Activated B cell treated with CpG ODN at 0.5 μM for 24 hours (primary cell): ENCODE results near the gene ERC2. TPM values are rescaled to one million over a fixed set of nuclear protein-coding genes. Genes with fewer than 3 reads are reported as not detected.

Experiments used
- ATAC-seq: fragments of 200-7000 bp; cut with Tn5 transposase; one replicate; pipeline ENCODE4 v1.10.0; 2021; ENCODE audit warnings: low read depth, mild to moderate bottlenecking, moderate library complexity
- CTCF ChIA-PET: fragments of 350-600 bp; sonication (Branson Sonifier 250); formaldehyde crosslinking; loops from one replicate; lab custom pipeline; 2021; ENCODE audit warnings: antibody characterized with exemption; lab: Charles Lee
- POLR2A ChIA-PET: fragments of 350-600 bp; sonication (Branson Sonifier 250); formaldehyde crosslinking; loops from one replicate; lab custom pipeline; 2021; ENCODE audit warnings: antibody characterized with exemption; lab: Charles Lee
- DNase-seq: peaks from one replicate; pipeline ENCODE4 v3.0.0; 2022
- H3K27ac Mint-ChIP-seq: one replicate; pipeline ENCODE4 v1.8.0; 2020; ENCODE audit warnings: mixed read lengths
- H3K27me3 Mint-ChIP-seq: one replicate; pipeline ENCODE4 v1.8.0; 2021; ENCODE audit warnings: mixed read lengths
- H3K36me3 Mint-ChIP-seq: one replicate; pipeline ENCODE4 v1.8.0; 2021; ENCODE audit warnings: low read depth, mixed read lengths
- H3K4me1 Mint-ChIP-seq: one replicate; pipeline ENCODE4 v1.8.0; 2021; ENCODE audit warnings: mixed read lengths
- H3K4me3 Mint-ChIP-seq: one replicate; pipeline ENCODE4 v1.8.0; 2020; ENCODE audit warnings: mild to moderate bottlenecking, mixed read lengths
- H3K9me3 Mint-ChIP-seq: one replicate; pipeline ENCODE4 v1.8.0; 2020; ENCODE audit warnings: mixed read lengths
- CTCF ChIP-seq: fragments of 200-600 bp; IDR thresholded peaks from one replicate; pipeline ENCODE4 v1.8.0; 2022; ENCODE audit warnings: antibody characterized with exemption, mild to moderate bottlenecking
- intact Hi-C: fragments of 100-400 bp; cut with micrococcal nuclease; formaldehyde crosslinking; loops from one replicate; pipeline ENCODE4 v1.15.1; 2024
- total RNA-seq: library from RNA; stranded (reverse); gene quantifications from 2 replicates; pipeline ENCODE4 v1.2.3, GENCODE V29; 2022

Gene ERC2
- total RNA-seq, 1 donor from 2014 or later, result not detected

- Mint-ChIP-seq H3K27ac (no peak overlapping the region), H3K4me3 (no peak overlapping the region), H3K36me3 (no peaks in the 10 kb centered on the region), H3K4me1 (peaks cover 11% of the 10 kb centered on the region), H3K9me3 (no peaks in the 10 kb centered on the region), H3K27me3 (no peaks in the 10 kb centered on the region)
- ChIA-PET CTCF (no interaction called here), POLR2A (no interaction called here)
- no peak for ATAC-seq
- DNase-seq, result no peak
- TF ChIP-seq CTCF, result no peak
- intact Hi-C loops, result no loop called here
These were observed 749.3 kb downstream of the ERC2 start for GRCh38 chr3:55719006-55719405.

- ATAC-seq (no peak), DNase-seq (no peak)
- no peak for TF ChIP-seq CTCF
- intact Hi-C loops, result no loop called here
- H3K9me3 Mint-ChIP-seq, result no peaks in the 10 kb centered on the region
- POLR2A ChIA-PET, result no interaction called here
- H3K4me3 Mint-ChIP-seq, result no peak overlapping the region
- no peaks in the 10 kb centered on the region for H3K36me3 Mint-ChIP-seq
- peaks cover 6% of the 10 kb centered on the region for H3K4me1 Mint-ChIP-seq
- no peaks in the 10 kb centered on the region for H3K27me3 Mint-ChIP-seq
- H3K27ac Mint-ChIP-seq, result no peak overlapping the region
- CTCF ChIA-PET, result no interaction called here
These were observed 749.7 kb downstream of the ERC2 start for GRCh38 chr3:55718521-55718921.

GRCh38 chr3:55718074-55718473, 750.2 kb downstream of the ERC2 start:
- POLR2A ChIA-PET, result no interaction called here
- H3K9me3 Mint-ChIP-seq, result no peaks in the 10 kb centered on the region
- ATAC-seq, result no peak
- no peak for DNase-seq
- H3K36me3 Mint-ChIP-seq, result no peaks in the 10 kb centered on the region
- intact Hi-C loops, result no loop called here
- CTCF ChIA-PET, result no interaction called here
- H3K4me3 Mint-ChIP-seq, result no peak overlapping the region
- no peak for TF ChIP-seq CTCF
- no peak overlapping the region for H3K27ac Mint-ChIP-seq
- peaks cover 5% of the 10 kb centered on the region for H3K4me1 Mint-ChIP-seq
- no peaks in the 10 kb centered on the region for H3K27me3 Mint-ChIP-seq

GRCh38 chr3:55717481-55717880, 750.8 kb downstream of the ERC2 start:
- no peaks in the 10 kb centered on the region for H3K27me3 Mint-ChIP-seq
- peaks cover 5% of the 10 kb centered on the region for H3K4me1 Mint-ChIP-seq
- no peak for TF ChIP-seq CTCF
- ChIA-PET POLR2A (no interaction called here), CTCF (no interaction called here)
- H3K9me3 Mint-ChIP-seq, result no peaks in the 10 kb centered on the region
- H3K27ac Mint-ChIP-seq, result no peak overlapping the region
- H3K4me3 Mint-ChIP-seq, result no peak overlapping the region
- intact Hi-C loops, result no loop called here
- no peaks in the 10 kb centered on the region for H3K36me3 Mint-ChIP-seq
- ATAC-seq (no peak), DNase-seq (no peak)

GRCh38 chr3:55716611-55717225, 751.5 kb downstream of the ERC2 start:
- H3K27ac Mint-ChIP-seq, result no peak overlapping the region
- POLR2A ChIA-PET, result no interaction called here
- TF ChIP-seq CTCF, result no peak

More at GRCh38 chr3:55716611-55717225, 751.5 kb downstream of the ERC2 start:
- H3K27me3 Mint-ChIP-seq, result no peaks in the 10 kb centered on the region
- H3K36me3 Mint-ChIP-seq, result no peaks in the 10 kb centered on the region
- intact Hi-C loops, result no loop called here
- no peak for DNase-seq
- no peak for ATAC-seq
- H3K4me3 Mint-ChIP-seq, result no peak overlapping the region
- peaks cover 3% of the 10 kb centered on the region for H3K4me1 Mint-ChIP-seq
- H3K9me3 Mint-ChIP-seq, result no peaks in the 10 kb centered on the region
- CTCF ChIA-PET, result no interaction called here
